GM12878 (cell line): ENCODE measurements around the gene VEPH1. TPM values are rescaled to one million over a fixed set of nuclear protein-coding genes. Genes with fewer than 3 reads are reported as not detected.

Experiments
- FOXM1 ChIP-seq: IDR thresholded peaks from 2 replicates; pipeline ENCODE4 v1.6.1; 2012; ENCODE audit warnings: low read depth, mild to moderate bottlenecking, inconsistent platforms, low read length, moderate library complexity
- polyA plus RNA-seq, 11 experiments: library from polyadenylated mRNA; depleted of rRNA in 4 of 11; unstranded in 6 of 11; stranded (reverse) in 5 of 11; fragments of >200 nt; fragmentation: Nextera tagmentation in 4 of 11; fragmentation: Illumina TruSeq in 1 of 11; extraction: Ambion mirVana in 4 of 11; extraction: Trizol in 1 of 11; gene quantifications; 1 replicate in 1 of 11; 2 replicates in 10 of 11; pipeline versions ENCODE4 v1.2.1 to v1.2.3, GENCODE V29; 2011 to 2016; ENCODE audit warnings: inconsistent platforms in 2 of 11, missing spikeins in 2 of 11, low read depth in 1 of 11
- total RNA-seq, 4 experiments: library from RNA; depleted of rRNA in 3 of 4; stranded (reverse); fragments of >200 nt in 3 of 4; fragmentation: Illumina TruSeq in 1 of 4; extraction: Trizol in 1 of 4; gene quantifications; 2 replicates each; pipeline versions ENCODE4 v1.2.1 to v1.2.3, GENCODE V29; 2013 to 2021

VEPH1 gene
- total and polyA plus RNA-seq, 10 of the 15 experiments (the other 5 are each of a cell fraction or from before 2014, with no cell fraction given): 0.04 to 0.26 (median 0.17) TPM; not detected in 7

DNA sequence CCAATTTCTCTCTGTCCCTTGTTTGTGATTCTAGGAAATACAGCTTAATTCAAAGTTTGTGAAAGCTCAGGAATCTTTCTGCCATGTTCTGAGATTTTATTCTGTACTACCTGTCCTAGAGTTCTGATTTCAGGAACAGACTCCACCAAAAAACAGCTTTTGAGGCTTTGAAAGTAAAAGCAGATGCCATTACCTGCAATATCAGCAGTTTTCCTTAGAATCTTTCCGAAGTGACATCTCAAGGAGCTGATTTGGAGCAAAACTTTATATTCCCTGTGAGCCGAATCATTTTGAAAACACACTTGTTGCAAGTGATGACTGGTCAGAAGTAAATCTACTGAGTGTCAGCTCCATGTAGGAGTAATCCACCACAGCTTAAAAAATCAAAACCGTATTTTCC, 284.0 kb downstream of the VEPH1 start (continued):
- no peak for TF ChIP-seq FOXM1
- TF ChIP-seq, all 136 proteins: peak for 0

Other genes with a start within 250 kb of the VEPH1 start
- gene PTX3, start 66.6 kb downstream of the VEPH1 start, total RNA-seq (2014; rRNA removed): not detected in 2 replicates
- not detected in 2 replicates for gene PTX3, start 66.6 kb downstream of the VEPH1 start, total RNA-seq (2014; rRNA removed; fragmentation: Illumina TruSeq; extraction: Trizol)
- gene PTX3, start 66.6 kb downstream of the VEPH1 start, total RNA-seq (2021): not detected in 2 replicates
- gene PTX3, start 66.6 kb downstream of the VEPH1 start, polyA plus RNA-seq (2011; rRNA removed): 0.03 and 0.06 TPM in 2 replicates
- gene PTX3, start 66.6 kb downstream of the VEPH1 start, polyA plus RNA-seq (2014; fragmentation: Illumina TruSeq; extraction: Trizol): not detected in 2 replicates
- not detected for gene PTX3, start 66.6 kb downstream of the VEPH1 start, polyA plus RNA-seq (2014; fragmentation: Nextera tagmentation; extraction: Ambion mirVana)
- not detected in 2 replicates for gene PTX3, start 66.6 kb downstream of the VEPH1 start, polyA plus RNA-seq (2014; rRNA removed)
- gene PTX3, start 66.6 kb downstream of the VEPH1 start, polyA plus RNA-seq (2016; fragmentation: Nextera tagmentation; extraction: Ambion mirVana): under 1 TPM; 0.06 to 0.11 TPM